IgD-negative memory B cell (primary cell): ENCODE measurements around the gene TWIST1. TPM values are rescaled to one million over a fixed set of nuclear protein-coding genes. Genes with fewer than 3 reads are reported as not detected.

Experiments used
- H3K27ac Mint-ChIP-seq, 3 donors: one replicate each; pipeline ENCODE4 v1.8.0; 2020 to 2022; ENCODE audit warnings: mild to moderate bottlenecking in 3 of 3, mixed read lengths in 3 of 3, moderate library complexity in 1 of 3
- H3K27me3 Mint-ChIP-seq: one replicate; pipeline ENCODE4 v1.8.0; 2021; ENCODE audit warnings: mixed read lengths
- H3K36me3 Mint-ChIP-seq: one replicate; pipeline ENCODE4 v1.8.0; 2020; ENCODE audit warnings: mild to moderate bottlenecking, mixed read lengths
- H3K4me1 Mint-ChIP-seq, 3 donors: one replicate each; pipeline ENCODE4 v1.8.0; 2020 to 2022; ENCODE audit warnings: mixed read lengths in 3 of 3, mild to moderate bottlenecking in 1 of 3
- H3K4me3 Mint-ChIP-seq, 4 donors: one replicate each; pipeline ENCODE4 v1.8.0; 2020 to 2022; ENCODE audit warnings: mild to moderate bottlenecking in 4 of 4, mixed read lengths in 4 of 4, moderate library complexity in 3 of 4
- H3K9me3 Mint-ChIP-seq, 3 donors: one replicate each; pipeline ENCODE4 v1.8.0; 2020 to 2021; ENCODE audit warnings: mixed read lengths in 3 of 3, mild to moderate bottlenecking in 1 of 3
- polyA plus RNA-seq: library from polyadenylated mRNA; unstranded; fragments of 300-500 nt; fragmentation: Illumina TruSeq; gene quantifications from one replicate; pipeline ENCODE4 v1.2.3, GENCODE V29; 2021

Gene TWIST1
- polyA plus RNA-seq, 1 donor from 2014 or later = not detected

DNA sequence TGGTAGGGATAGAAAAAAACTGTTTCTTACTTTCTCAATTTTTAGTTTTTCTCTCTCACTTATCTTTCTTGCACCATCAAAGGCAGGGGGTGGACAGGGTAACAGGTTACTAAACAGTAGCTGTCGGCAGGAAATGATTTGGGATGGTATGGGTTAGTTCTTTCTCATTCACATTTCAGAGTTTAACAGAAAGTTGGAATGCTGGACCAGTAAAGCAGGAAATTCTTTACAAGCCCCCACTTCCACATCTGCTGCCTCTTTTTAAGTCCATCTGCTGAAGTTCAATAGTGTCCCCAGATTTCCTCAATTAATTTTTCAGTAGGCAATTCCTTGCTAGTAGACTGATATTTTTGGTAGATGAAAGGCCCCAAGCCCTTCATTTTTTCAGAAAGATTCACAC, 23.3 kb downstream of the TWIST1 start:
- H3K27me3 Mint-ChIP-seq = peaks cover 7% of the 10 kb centered on the region
- H3K27ac Mint-ChIP-seq = no peak overlapping the region
- no peaks in the 10 kb centered on the region for H3K4me1 Mint-ChIP-seq
- H3K9me3 Mint-ChIP-seq = no peaks in the 10 kb centered on the region
- no peak overlapping the region for H3K4me3 Mint-ChIP-seq
- no peaks in the 10 kb centered on the region for H3K36me3 Mint-ChIP-seq

DNA sequence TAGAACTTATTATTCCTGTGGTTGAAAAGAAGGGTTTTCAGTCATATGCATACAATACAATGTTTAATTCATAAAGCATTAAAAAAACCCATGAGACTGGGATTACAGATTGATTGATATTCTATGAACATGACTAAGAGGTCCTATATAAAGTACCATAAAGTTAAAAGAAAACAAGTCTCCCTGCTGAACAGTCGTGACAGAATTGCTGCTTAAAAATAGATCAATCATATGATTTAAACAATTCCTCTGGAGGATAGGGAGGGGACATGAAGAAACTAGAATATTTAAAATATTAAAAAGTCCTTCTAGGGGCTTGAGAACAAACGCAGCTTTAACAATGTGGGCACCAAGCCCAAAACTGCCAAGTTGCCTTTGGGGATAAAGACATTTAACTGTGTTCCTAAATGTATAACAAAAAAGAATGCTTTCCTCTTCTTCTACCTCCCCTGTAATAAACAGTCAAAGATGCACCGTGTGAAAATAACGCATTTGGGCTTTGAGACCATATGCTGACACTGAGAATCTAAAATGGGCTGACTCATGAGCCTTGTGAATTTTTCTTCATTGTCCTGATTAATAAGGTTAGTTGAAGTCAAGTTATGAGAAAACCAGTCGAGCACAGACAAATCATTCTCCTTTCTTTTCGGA, 25.8 kb downstream of the TWIST1 start:
- H3K9me3 Mint-ChIP-seq = peaks cover 0 to 2% (median 0%) of the 10 kb centered on the region in 3 donors
- H3K36me3 Mint-ChIP-seq = no peaks in the 10 kb centered on the region
- peaks cover 2% of the 10 kb centered on the region for H3K27me3 Mint-ChIP-seq
- H3K27ac Mint-ChIP-seq = no peak overlapping the region
- H3K4me3 Mint-ChIP-seq = no peak overlapping the region
- no peaks in the 10 kb centered on the region for H3K4me1 Mint-ChIP-seq

DNA sequence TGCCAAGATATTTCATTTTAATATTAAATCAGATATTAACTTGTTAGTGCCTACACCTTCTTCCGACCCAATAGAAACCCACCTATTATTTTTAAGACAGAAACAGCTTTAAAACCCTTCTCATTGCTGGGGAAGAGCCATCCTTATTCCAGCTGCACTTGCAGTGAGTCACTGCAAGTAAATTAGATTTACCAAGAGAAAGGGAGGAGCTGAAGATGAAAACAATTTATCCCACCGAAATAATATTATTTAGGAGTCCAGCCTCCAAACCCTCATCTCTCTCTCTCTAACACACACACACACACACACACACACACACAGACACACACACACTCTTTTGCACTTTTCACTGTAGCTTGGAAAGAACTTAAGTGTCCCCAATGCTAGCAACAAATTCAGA, 26.9 kb downstream of the TWIST1 start:
- H3K4me3 Mint-ChIP-seq = no peak overlapping the region
- no peaks in the 10 kb centered on the region for H3K4me1 Mint-ChIP-seq
- H3K27ac Mint-ChIP-seq = no peak overlapping the region
- peaks cover 2% of the 10 kb centered on the region for H3K27me3 Mint-ChIP-seq
- H3K36me3 Mint-ChIP-seq = no peaks in the 10 kb centered on the region
- H3K9me3 Mint-ChIP-seq = peaks cover 0 to 2% (median 0%) of the 10 kb centered on the region in 3 donors

DNA sequence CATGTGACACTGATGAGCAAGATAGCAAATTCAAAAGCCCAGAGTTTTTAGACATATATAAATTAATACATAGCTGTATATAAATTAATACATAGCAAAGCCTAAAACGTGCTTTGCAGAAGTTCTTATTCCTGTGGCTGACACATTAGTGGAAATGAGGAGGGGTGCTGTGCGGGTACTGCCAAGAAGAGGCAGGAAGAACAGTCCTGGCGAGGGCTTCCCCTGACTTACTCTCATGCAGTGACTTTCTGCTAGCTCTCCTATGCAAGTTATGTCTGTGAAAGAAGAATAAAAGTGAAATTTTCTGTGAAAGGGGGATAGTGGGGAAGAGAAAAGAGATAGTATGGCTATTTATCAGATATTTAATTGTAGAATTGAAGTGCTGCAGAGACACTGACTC, 27.6 kb downstream of the TWIST1 start:
- Mint-ChIP-seq H3K4me1 (no peaks in the 10 kb centered on the region), H3K36me3 (no peaks in the 10 kb centered on the region), H3K27me3 (peaks cover 2% of the 10 kb centered on the region), H3K4me3 (no peak overlapping the region), H3K9me3 (peaks cover 0 to 2% (median 0%) of the 10 kb centered on the region in 3 donors), H3K27ac (no peak overlapping the region)

DNA sequence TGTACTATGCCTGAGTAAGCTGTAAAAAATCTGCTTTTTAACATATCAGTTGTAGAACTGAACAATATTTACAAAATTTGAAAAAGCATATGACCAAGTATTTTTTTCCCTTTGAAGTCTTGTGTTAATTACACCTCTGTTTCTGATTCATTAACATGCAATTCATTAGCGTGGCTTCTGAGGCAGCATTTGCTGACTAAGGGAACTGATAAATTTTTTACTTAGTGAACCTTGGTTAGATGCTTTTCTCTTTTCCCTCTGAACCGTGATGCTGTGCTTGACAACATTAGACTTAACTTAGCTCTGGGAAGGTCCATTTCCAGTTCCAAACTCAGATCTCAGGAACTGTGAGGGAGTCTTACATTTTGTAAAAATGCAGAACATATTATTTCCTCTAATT, 28.1 kb downstream of the TWIST1 start:
- H3K4me3 Mint-ChIP-seq = no peak overlapping the region
- peaks cover 2% of the 10 kb centered on the region for H3K27me3 Mint-ChIP-seq
- H3K36me3 Mint-ChIP-seq = no peaks in the 10 kb centered on the region
- peaks cover 0 to 2% (median 0%) of the 10 kb centered on the region in 3 donors for H3K9me3 Mint-ChIP-seq
- no peak overlapping the region for H3K27ac Mint-ChIP-seq
- H3K4me1 Mint-ChIP-seq = no peaks in the 10 kb centered on the region

DNA sequence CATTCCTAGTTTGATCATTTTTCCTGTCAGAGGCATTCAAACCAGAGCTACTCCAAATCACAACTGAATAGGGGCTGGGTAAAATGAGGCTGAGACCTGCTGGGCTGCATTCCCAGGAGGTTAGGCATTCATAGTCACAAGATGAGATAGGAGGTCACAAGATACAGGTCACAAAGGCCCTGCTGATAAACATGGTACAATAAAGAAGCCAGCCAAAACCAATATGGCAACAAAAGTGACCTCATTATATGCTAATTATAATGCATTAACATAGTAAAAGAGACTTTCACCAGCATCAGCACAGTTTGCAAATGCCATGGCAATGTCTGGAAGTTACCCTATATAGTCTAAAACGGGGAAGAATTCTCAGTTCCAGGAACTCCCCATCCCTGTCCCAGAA, 37.3 kb downstream of the TWIST1 start:
- no peaks in the 10 kb centered on the region for H3K36me3 Mint-ChIP-seq
- peaks cover 0 to 3% (median 2%) of the 10 kb centered on the region in 3 donors for H3K4me1 Mint-ChIP-seq
- H3K4me3 Mint-ChIP-seq = no peak overlapping the region
- H3K27me3 Mint-ChIP-seq = peaks cover 2% of the 10 kb centered on the region
- no peak overlapping the region for H3K27ac Mint-ChIP-seq
- H3K9me3 Mint-ChIP-seq = no peaks in the 10 kb centered on the region

DNA sequence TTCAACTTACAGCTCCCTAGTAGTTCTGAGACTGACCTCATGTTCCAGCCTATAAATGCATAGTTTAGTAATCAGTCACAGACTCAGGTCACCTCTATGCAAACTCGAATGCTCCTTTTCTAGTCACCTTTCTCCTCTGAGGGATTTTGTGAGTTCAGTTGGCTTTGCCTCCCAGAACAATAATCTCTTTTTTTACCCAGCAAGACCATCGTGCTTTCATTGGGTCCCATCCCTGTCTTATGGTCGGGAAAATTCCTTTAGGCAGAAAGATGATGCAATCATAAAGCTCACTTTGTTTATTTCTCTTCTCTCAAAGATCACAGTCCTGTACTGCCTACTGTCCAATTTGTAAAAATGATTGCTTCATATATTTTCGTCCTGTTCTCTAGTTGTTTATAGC, 38.4 kb downstream of the TWIST1 start:
- Mint-ChIP-seq H3K27me3 (peaks cover 2% of the 10 kb centered on the region), H3K9me3 (no peaks in the 10 kb centered on the region), H3K27ac (no peak overlapping the region), H3K4me1 (peaks cover 0 to 3% (median 2%) of the 10 kb centered on the region in 3 donors), H3K4me3 (no peak overlapping the region), H3K36me3 (no peaks in the 10 kb centered on the region)

DNA sequence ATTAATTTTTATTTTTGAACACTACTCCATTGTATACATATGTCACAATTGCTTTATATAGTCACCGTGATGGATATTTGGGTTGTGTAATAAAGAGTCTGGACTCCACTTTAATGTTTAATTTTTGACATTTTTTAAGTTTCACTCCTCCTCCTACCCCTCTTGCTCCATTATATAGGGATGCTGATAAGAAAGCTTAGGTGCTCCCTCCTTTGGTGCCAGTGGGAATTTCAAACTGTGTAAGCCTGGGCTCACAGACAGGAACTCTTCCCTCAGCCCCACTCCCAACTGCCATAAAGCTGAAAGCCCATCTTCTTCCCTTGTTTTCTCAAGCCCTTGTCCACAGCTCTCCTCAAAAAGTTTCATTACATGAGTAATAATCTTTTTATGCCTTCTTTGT, 47.6 kb downstream of the TWIST1 start:
- Mint-ChIP-seq H3K9me3 (no peaks in the 10 kb centered on the region), H3K4me3 (no peak overlapping the region), H3K36me3 (no peaks in the 10 kb centered on the region), H3K27ac (no peak overlapping the region), H3K4me1 (no peaks in the 10 kb centered on the region), H3K27me3 (peaks cover 2% of the 10 kb centered on the region)

DNA sequence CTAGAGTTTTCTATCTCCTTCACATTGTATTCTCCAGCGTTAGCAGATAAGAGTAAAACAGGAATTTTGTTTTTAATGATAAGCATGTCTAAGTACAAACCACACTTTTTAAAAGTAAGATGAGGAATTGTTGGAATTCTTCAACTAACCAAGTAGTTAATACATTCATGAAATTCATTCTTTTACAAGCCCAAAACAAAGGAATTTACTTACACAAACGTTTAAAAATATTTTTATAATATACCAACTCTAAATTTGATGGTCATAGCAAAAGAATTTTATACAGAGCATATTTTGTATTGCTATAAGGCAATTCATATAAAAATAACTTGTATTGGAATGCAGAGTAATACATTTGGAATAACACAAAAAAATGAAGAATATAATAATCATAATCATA, 51.3 kb downstream of the TWIST1 start:
- peaks cover 0 to 5% (median 1%) of the 10 kb centered on the region in 3 donors for H3K9me3 Mint-ChIP-seq
- H3K27me3 Mint-ChIP-seq = no peaks in the 10 kb centered on the region
- H3K36me3 Mint-ChIP-seq = no peaks in the 10 kb centered on the region
- no peaks in the 10 kb centered on the region for H3K4me1 Mint-ChIP-seq
- no peak overlapping the region for H3K4me3 Mint-ChIP-seq
- H3K27ac Mint-ChIP-seq = no peak overlapping the region

Other genes with a start within 250 kb of the TWIST1 start
- gene FERD3L, start 27.8 kb upstream of the TWIST1 start, polyA plus RNA-seq = not detected